Measurements from ENCODE around the gene TSC1.

DNA sequence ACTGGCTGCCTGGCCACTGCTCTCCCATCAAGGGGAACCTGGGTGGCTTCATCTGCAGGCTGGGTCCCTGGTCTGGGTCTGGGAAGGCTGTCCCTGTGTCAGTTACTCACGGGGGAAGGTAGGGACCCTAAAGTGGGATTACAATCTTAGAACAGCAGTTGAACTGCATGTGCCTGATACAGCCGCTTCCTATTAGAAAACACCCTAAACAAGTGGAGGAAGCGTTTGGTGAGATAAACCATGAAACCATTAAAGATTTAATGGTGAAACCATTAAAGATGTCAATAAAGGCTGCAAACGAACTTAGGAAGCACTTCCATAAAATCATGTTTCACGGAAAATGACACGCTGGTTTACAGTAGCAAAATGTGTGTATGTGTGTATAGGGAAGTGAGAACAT lies 31.5 kb upstream of the TSC1 start:
- TF ChIP-seq CHD2 (IDR thresholded peaks at IDR 0.05; ENCODE audit: borderline replicate concordance, low read depth, low read length) (no peak), EZH2 (IDR thresholded peaks at IDR 0.05; ENCODE audit: borderline replicate concordance, control insufficient read depth, low read depth, low read length) (no peak), ETV6 (conservative IDR thresholded peaks at IDR 0.05 in 1 of 2, IDR thresholded peaks at IDR 0.05 in 1 of 2; ENCODE audit: borderline replicate concordance in 1 of 2, low read depth in 1 of 2) (no peak), JUND (IDR thresholded peaks at IDR 0.05; ENCODE audit: low read depth, low read length) (no peak), FOS (IDR thresholded peaks at IDR 0.05; ENCODE audit: borderline replicate concordance, extremely low read depth, insufficient read length) (no peak), NR2C2 (IDR thresholded peaks at IDR 0.05; ENCODE audit: borderline replicate concordance, control insufficient read depth, insufficient read length, low read depth) (no peak)
- TF ChIP-seq, protein P1, sequence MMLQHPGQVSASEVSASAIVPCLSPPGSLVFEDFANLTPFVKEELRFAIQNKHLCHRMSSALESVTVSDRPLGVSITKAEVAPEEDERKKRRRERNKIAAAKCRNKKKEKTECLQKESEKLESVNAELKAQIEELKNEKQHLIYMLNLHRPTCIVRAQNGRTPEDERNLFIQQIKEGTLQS (IDR thresholded peaks at IDR 0.05; ENCODE audit: borderline replicate concordance, extremely low read depth, low read depth, low read length) = no peak
